ENCODE results near the gene AP2A1.

GRCh38 chr19:49770529-49770928, 3.7 kb downstream of the AP2A1 start:
- TF ChIP-seq RAD21 (IDR thresholded peaks at IDR 0.05; ENCODE audit: low read depth) (no peak), EP300 (IDR thresholded peaks at IDR 0.05; ENCODE audit: borderline replicate concordance) (no peak), EGR1 (IDR thresholded peaks at IDR 0.05) (no peak), ZBTB7A (IDR thresholded peaks at IDR 0.05; ENCODE audit: low read depth) (no peak), USF1 (IDR thresholded peaks at IDR 0.05) (no peak), CEBPB (IDR thresholded peaks at IDR 0.05) (no peak)

Data from Ishikawa (cell line).